ENCODE data around the gene KRT32.

Gene KRT32

GRCh38 chr17:41492351-41492750 is 25.2 kb upstream of the KRT32 start:
- no peak for DNase-seq

- DNase-seq: no peak
Observed at GRCh38 chr17:41491476-41491875, 24.3 kb upstream of the KRT32 start.

GRCh38 chr17:41490000-41490990 is 23.1 kb upstream of the KRT32 start:
- DNase-seq: no peak

GRCh38 chr17:41489531-41489930 is 22.3 kb upstream of the KRT32 start, which contains the start of gene KRT36:
Gene KRT36 (minus strand): TSS chr17:41489910. CDS start chr17:41489864, 46 bp downstream.
- no peak for DNase-seq

GRCh38 chr17:41486809-41487530 is 19.8 kb upstream of the KRT32 start:
- peak; percentile 50 for DNase-seq

GRCh38 chr17:41486316-41486715 is 19.1 kb upstream of the KRT32 start:
- DNase-seq: no peak

GRCh38 chr17:41484920-41485904 is 18.0 kb upstream of the KRT32 start:
- no peak for DNase-seq

GRCh38 chr17:41483991-41484826 is 17.0 kb upstream of the KRT32 start:
- no peak for DNase-seq

GRCh38 chr17:41483531-41483930 is 16.3 kb upstream of the KRT32 start:
- no peak for DNase-seq

- no peak for DNase-seq
Observed at GRCh38 chr17:41481036-41481435, 13.8 kb upstream of the KRT32 start, which contains the start of gene KRT35. Gene KRT35 (minus strand): TSS chr17:41481151. CDS start chr17:41481097, 54 bp downstream.

GRCh38 chr17:41480581-41480980 is 13.4 kb upstream of the KRT32 start:
- no peak for DNase-seq

- DNase-seq: no peak
Observed at GRCh38 chr17:41480136-41480535, 12.9 kb upstream of the KRT32 start.

- no peak for DNase-seq
Observed at GRCh38 chr17:41478237-41478636, 11.1 kb upstream of the KRT32 start.

GRCh38 chr17:41476866-41477815 is 10.0 kb upstream of the KRT32 start:
- DNase-seq: no peak

- DNase-seq: no peak
Observed at GRCh38 chr17:41475421-41475820, 8.2 kb upstream of the KRT32 start.

GRCh38 chr17:41474863-41475262 is 7.7 kb upstream of the KRT32 start:
- DNase-seq: no peak

GRCh38 chr17:41468346-41468745 is 1.2 kb upstream of the KRT32 start:
- DNase-seq: no peak

GRCh38 chr17:41467561-41467960 is 375 bp upstream of the KRT32 start:
- DNase-seq: no peak

GRCh38 chr17:41464682-41465081 is 2.5 kb downstream of the KRT32 start:
- DNase-seq: no peak

- DNase-seq: no peak
Observed at GRCh38 chr17:41464173-41464572, 3.0 kb downstream of the KRT32 start.
